ENCODE data around the gene DAPK3. TPM values are rescaled to one million over a fixed set of nuclear protein-coding genes. Genes with fewer than 3 reads are reported as not detected.

The DAPK3 gene
- polyA plus RNA-seq, 1 donor from 2014 or later: 100 TPM

DNA sequence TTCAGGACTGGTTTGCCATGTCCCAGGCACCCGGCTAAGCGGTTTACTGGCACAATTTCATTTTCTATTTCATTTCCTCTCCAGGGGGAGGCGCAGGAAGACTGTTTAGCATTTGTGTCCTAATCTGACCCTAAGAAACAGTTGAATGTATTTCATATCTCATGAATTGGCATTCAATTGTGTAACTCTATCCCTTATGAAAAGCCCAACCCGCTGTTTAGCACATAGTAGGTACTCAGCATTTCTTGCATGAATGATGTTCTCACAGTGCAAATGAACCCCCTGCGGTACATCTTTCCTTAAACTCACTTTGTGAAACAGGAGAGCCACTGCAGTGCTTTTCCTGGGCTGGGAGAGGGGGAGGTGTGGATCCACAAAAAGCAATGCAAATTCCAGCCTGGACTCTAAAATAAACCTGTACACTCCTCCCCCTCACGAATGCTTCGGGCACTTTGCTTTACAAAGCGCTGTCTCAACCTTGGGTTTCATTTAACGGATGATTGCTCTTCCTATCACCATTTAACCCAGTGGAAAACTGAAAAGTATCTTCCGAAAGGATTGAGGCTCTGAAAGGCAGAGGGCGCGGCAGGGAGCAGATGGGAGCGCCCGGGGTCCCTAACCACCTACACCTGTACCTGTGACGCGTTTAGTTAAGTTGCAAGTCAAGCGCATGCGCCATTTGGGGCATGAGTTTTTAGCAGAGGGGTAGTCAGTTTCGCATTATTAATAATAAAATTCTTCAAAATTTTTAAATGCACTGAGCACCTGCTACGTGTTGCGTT, 15.6 kb upstream of the DAPK3 start:
- H3K4me2 ChIP-seq (ENCODE audit: low read length): peak overlapping the region; percentile 99
- H3K9me3 ChIP-seq (ENCODE audit: low read length): no peaks in the 10 kb centered on the region
- peak; percentile 81 for TF ChIP-seq CTCF (IDR thresholded peaks at IDR 0.05; ENCODE audit: poor library complexity, severe bottlenecking)
- TF ChIP-seq RAD21 (conservative IDR thresholded peaks at IDR 0.05): peak; percentile 67
- TF ChIP-seq MXI1 (conservative IDR thresholded peaks at IDR 0.05; ENCODE audit: poor library complexity, severe bottlenecking): no peak
- TF ChIP-seq, protein P1, sequence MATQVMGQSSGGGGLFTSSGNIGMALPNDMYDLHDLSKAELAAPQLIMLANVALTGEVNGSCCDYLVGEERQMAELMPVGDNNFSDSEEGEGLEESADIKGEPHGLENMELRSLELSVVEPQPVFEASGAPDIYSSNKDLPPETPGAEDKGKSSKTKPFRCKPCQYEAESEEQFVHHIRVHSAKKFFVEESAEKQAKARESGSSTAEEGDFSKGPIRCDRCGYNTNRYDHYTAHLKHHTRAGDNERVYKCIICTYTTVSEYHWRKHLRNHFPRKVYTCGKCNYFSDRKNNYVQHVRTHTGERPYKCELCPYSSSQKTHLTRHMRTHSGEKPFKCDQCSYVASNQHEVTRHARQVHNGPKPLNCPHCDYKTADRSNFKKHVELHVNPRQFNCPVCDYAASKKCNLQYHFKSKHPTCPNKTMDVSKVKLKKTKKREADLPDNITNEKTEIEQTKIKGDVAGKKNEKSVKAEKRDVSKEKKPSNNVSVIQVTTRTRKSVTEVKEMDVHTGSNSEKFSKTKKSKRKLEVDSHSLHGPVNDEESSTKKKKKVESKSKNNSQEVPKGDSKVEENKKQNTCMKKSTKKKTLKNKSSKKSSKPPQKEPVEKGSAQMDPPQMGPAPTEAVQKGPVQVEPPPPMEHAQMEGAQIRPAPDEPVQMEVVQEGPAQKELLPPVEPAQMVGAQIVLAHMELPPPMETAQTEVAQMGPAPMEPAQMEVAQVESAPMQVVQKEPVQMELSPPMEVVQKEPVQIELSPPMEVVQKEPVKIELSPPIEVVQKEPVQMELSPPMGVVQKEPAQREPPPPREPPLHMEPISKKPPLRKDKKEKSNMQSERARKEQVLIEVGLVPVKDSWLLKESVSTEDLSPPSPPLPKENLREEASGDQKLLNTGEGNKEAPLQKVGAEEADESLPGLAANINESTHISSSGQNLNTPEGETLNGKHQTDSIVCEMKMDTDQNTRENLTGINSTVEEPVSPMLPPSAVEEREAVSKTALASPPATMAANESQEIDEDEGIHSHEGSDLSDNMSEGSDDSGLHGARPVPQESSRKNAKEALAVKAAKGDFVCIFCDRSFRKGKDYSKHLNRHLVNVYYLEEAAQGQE (IDR thresholded peaks at IDR 0.05; ENCODE audit: borderline replicate concordance): peak; percentile 11
- TF ChIP-seq SMC3 (conservative IDR thresholded peaks at IDR 0.05; ENCODE audit: poor library complexity): peak; percentile 70
- no peaks in the 10 kb centered on the region for H3K36me3 ChIP-seq (ENCODE audit: insufficient read depth, low read length)
- peaks cover 23% of the 10 kb centered on the region for H3K79me2 ChIP-seq (replicated peaks; ENCODE audit: insufficient read depth, low read length)
- peaks cover 3% of the 10 kb centered on the region for H3F3A ChIP-seq (ENCODE audit: insufficient read depth, low read length, poor library complexity, severe bottlenecking)
- H2AFZ ChIP-seq (ENCODE audit: low read depth, low read length): no peak overlapping the region
- H3K27ac ChIP-seq (ENCODE audit: low read length): peak overlapping the region; percentile 76
- no peaks in the 10 kb centered on the region for H3K27me3 ChIP-seq (ENCODE audit: insufficient read depth, low read depth, low read length)
- H4K20me1 ChIP-seq (ENCODE audit: insufficient read depth): peaks cover 37% of the 10 kb centered on the region
- no peaks in the 10 kb centered on the region for H3K9me2 ChIP-seq (ENCODE audit: insufficient read depth, low read length)
- H3K4me3 ChIP-seq (ENCODE audit: low read length): peak overlapping the region; percentile 97
- H3K9ac ChIP-seq (ENCODE audit: low read length): peak overlapping the region; percentile 71

GRCh38 chr19:3985643-3986259, 14.9 kb upstream of the DAPK3 start:
- Histone ChIP-seq H3K27me3 (ENCODE audit: insufficient read depth, low read depth, low read length) (no peaks in the 10 kb centered on the region), H3K9me2 (ENCODE audit: insufficient read depth, low read length) (no peaks in the 10 kb centered on the region), H3K36me3 (ENCODE audit: insufficient read depth, low read length) (no peaks in the 10 kb centered on the region), H3K9ac (ENCODE audit: low read length) (peak overlapping the region; percentile 71), H3K79me2 (replicated peaks; ENCODE audit: insufficient read depth, low read length) (peaks cover 23% of the 10 kb centered on the region), H3F3A (ENCODE audit: insufficient read depth, low read length, poor library complexity, severe bottlenecking) (peaks cover 3% of the 10 kb centered on the region), H4K20me1 (ENCODE audit: insufficient read depth) (peaks cover 43% of the 10 kb centered on the region), H3K9me3 (ENCODE audit: low read length) (no peaks in the 10 kb centered on the region), H3K4me2 (ENCODE audit: low read length) (peak overlapping the region; percentile 99), H3K27ac (ENCODE audit: low read length) (peak overlapping the region; percentile 76), H2AFZ (ENCODE audit: low read depth, low read length) (peak overlapping the region; percentile 91), H3K4me3 (ENCODE audit: low read length) (peak overlapping the region; percentile 97)
- TF ChIP-seq EZH2 (IDR thresholded peaks at IDR 0.05; ENCODE audit: borderline replicate concordance, insufficient read depth, low read length, poor library complexity, severe bottlenecking) (no peak), TAF1 (IDR thresholded peaks at IDR 0.05; ENCODE audit: low read depth) (no peak), MXI1 (conservative IDR thresholded peaks at IDR 0.05; ENCODE audit: poor library complexity, severe bottlenecking) (no peak), CTCF (IDR thresholded peaks at IDR 0.05; ENCODE audit: poor library complexity, severe bottlenecking) (no peak), EP300 (conservative IDR thresholded peaks at IDR 0.05; ENCODE audit: poor library complexity, severe bottlenecking) (no peak), RAD21 (conservative IDR thresholded peaks at IDR 0.05) (no peak), POLR2AphosphoS5 (IDR thresholded peaks at IDR 0.05) (no peak), SMC3 (conservative IDR thresholded peaks at IDR 0.05; ENCODE audit: poor library complexity) (no peak)
- TF ChIP-seq, protein P1 (IDR thresholded peaks at IDR 0.05; ENCODE audit: borderline replicate concordance): no peak
